ENCODE measurements around the gene RAB8A.

The RAB8A gene

DNA sequence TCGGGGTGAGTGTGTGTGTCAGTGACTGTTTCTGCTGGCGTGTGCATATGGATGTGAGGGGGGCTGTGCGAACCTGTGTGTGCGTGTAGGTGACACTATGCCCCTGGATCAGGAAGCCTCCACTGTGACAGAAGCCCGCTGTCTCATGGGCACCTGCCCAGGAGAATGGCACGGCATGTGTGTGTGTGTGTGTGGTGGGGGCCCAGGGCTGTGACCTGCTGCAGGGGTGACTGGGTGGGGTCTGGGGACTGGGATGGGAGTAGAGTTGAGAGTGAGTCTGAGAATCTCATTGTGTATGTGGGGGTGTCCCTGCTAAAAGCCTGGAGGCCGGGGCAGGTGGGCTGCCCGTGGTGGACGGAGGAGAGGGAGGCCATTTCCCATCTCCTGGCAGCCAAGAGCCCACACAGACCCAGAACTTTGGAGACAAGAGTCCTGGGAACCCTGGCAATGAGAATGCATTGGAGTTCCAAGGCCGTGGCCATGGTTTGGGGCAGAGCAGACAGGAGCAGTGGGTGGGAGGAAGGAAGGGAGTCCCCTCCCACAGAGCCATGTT, 41.8 kb upstream of the RAB8A start:
- TF ChIP-seq CTCF (IDR thresholded peaks at IDR 0.05) = no peak

GRCh38 chr19:16070366-16070990, 41.2 kb upstream of the RAB8A start:
- TF ChIP-seq CTCF (IDR thresholded peaks at IDR 0.05) = no peak

DNA sequence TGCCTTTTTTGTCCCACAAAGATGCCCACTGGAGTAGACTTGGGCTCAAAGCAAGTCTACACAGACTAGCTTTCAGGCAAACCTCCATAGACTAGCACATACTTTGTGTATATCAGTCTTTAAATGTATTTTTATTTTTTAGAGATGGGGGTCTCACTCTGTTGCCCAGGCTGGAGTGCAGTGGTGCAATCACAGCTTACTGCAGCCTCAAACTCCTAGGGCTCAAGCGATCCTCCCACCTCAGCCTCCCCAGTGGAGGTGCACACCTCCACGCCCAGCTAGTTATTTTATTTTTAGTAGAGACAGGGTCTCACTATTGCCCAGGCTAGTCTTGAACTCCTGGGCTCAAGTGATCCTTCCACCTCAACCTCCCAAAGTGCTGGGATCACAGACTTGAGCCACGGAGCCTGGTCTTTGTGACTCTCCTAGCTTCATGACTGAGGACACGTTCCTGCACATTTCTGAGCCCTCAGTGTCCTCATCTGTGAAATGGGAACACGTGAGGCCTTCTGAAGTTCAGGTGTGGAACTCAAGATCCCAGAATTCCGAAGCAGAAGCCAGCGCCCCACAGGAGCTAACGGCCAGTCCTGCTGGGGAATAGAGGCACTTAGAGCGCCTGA, 40.5 kb upstream of the RAB8A start:
- TF ChIP-seq CTCF (IDR thresholded peaks at IDR 0.05) = no peak

DNA sequence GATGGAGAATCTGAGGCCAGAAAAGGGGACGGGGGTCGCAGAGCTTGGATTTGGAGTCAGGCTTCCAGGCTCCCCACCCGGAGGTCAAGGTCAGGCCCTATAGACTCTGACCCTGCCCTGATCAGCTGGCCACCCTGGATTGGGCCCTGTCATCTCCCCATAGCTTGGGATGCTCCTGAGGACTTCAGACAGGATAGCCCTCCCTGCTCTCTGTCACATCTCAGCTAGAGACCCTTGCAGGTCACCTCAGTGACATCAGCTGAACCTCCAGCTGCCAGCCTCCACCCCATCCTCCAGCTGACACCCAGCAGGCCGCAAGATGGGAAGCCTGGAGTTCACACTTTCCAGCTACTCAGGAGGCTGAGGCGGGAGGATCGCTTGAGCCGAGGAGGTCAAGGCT, 38.2 kb upstream of the RAB8A start:
- TF ChIP-seq CTCF (IDR thresholded peaks at IDR 0.05) = no peak

GRCh38 chr19:16073988-16074387, 37.7 kb upstream of the RAB8A start:
- TF ChIP-seq CTCF (IDR thresholded peaks at IDR 0.05) = no peak

DNA sequence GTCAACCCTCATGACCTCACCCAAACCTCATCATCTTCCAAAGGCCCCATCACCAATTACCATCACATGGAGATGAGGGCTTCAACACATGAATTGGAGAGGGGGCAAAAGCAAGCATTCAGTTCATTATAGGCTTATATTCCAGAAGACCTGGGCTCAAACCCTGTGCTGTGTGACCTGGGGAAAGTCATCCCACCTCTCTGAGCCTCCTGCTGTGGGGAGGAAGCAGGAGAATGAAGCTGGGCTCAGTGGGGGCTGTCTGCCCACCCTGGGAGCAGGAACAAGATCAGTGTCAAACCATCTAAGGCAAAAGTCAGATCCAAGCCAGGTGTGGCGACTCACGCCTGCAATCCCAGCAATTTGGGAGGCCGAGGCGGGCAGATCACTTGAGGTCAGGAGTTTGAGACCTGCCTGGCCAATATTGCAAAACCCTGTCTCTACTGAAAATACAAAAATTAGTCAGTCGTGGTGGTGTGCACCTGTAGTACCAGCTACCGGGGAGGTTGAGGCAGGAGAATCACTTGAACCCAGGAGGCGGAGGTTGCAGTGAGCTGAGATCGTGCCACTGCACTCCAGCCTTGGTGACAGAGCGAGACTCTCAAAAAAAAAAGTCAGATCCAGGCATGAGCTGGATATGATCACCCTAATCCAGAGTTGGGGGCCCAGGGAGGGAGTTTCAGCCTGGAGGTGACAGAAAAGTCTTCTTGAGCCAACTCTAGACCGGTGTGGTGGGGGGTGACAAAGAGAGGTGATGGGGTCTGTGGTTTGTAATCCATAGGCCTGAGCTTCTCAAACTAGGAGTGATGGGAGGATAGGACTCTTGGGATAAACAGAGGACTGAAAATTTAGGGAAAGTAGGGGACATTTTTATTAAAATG, 37.0 kb upstream of the RAB8A start:
- TF ChIP-seq CTCF (IDR thresholded peaks at IDR 0.05) = no peak

GRCh38 chr19:16075430-16076153, 36.1 kb upstream of the RAB8A start:
- TF ChIP-seq CTCF (IDR thresholded peaks at IDR 0.05) = no peak
